IMR-90 (cell line): Measurements from ENCODE around the gene RHOBTB1. TPM values are rescaled to one million over a fixed set of nuclear protein-coding genes. Genes with fewer than 3 reads are reported as not detected.

Experiments
- ATAC-seq: fragments of 200-7000 bp; cut with Tn5 transposase; 2 replicates; pipeline ENCODE4 v1.9.1; 2020; ENCODE audit warnings: low read depth, mild to moderate bottlenecking, moderate library complexity
- BruUV-seq: library from RNA; stranded (reverse); fragments of 400-500 nt; replicated peaks from 2 replicates; lab custom pipeline; 2021; lab: Mats Ljungman, UMichigan
- CTCF ChIA-PET: fragments of 300-600 bp; formaldehyde crosslinking; extraction: SDS; loops from one replicate; lab custom pipeline; 2021; ENCODE audit warnings: antibody characterized with exemption; lab: Yijun Ruan, JAX
- POLR2A ChIA-PET: fragments of 300-600 bp; sonication (Branson Sonifier 250); formaldehyde crosslinking; loops from one replicate; lab custom pipeline; 2022; ENCODE audit warnings: antibody characterized with exemption; ENCODE audit not compliant: unreplicated experiment; lab: Charles Lee
- DNase-seq: peaks from one replicate; pipeline ENCODE4 v3.0.0; 2013
- H2AFZ ChIP-seq: replicated peaks from 2 replicates; pipeline ENCODE3; 2013; ENCODE audit warnings: low read length, mild to moderate bottlenecking; ENCODE audit not compliant: poor library complexity
- H2AK5ac ChIP-seq: 2 replicates; pipeline ENCODE4 v1.6.1; 2013; ENCODE audit warnings: low read depth, low read length, inconsistent platforms
- H2AK9ac ChIP-seq: replicated peaks from 2 replicates; pipeline ENCODE3; 2013; ENCODE audit warnings: mild to moderate bottlenecking, low read depth, low read length, moderate library complexity; ENCODE audit not compliant: poor library complexity
- H2BK120ac ChIP-seq: 2 replicates; pipeline ENCODE4 v1.6.1; 2013; ENCODE audit warnings: low read depth, low read length, inconsistent platforms
- H2BK15ac ChIP-seq: 3 replicates; pipeline ENCODE4 v1.6.1; 2013; ENCODE audit warnings: low read depth, low read length, inconsistent platforms
- H2BK20ac ChIP-seq: 2 replicates; pipeline ENCODE4 v1.6.1; 2013; ENCODE audit warnings: low read depth, mild to moderate bottlenecking, inconsistent platforms, low read length, moderate library complexity
- H2BK5ac ChIP-seq: 2 replicates; pipeline ENCODE4 v1.6.1; 2013; ENCODE audit warnings: mild to moderate bottlenecking, low read depth, low read length, inconsistent platforms; ENCODE audit not compliant: poor library complexity, severe bottlenecking
- H3K14ac ChIP-seq: replicated peaks from 2 replicates; pipeline ENCODE4 v1.6.1; 2013; ENCODE audit warnings: low read depth, low read length, inconsistent platforms
- H3K18ac ChIP-seq: 2 replicates; pipeline ENCODE4 v1.6.1; 2013; ENCODE audit warnings: low read depth, low read length, control low read depth
- H3K23ac ChIP-seq: 2 replicates; pipeline ENCODE4 v1.6.1; 2013; ENCODE audit warnings: low read depth, low read length, inconsistent platforms
- H3K27ac ChIP-seq: 2 replicates; pipeline ENCODE4 v1.5.1; 2013; ENCODE audit warnings: mild to moderate bottlenecking, control low read depth, low read length; ENCODE audit not compliant: insufficient read depth
- H3K27me3 ChIP-seq: 2 replicates; pipeline ENCODE4 v1.6.1; 2013; ENCODE audit warnings: low read length; ENCODE audit not compliant: control insufficient read depth, insufficient read depth
- H3K36me3 ChIP-seq: 2 replicates; pipeline ENCODE4 v1.6.1; 2013; ENCODE audit warnings: low read length, mixed read lengths; ENCODE audit not compliant: control insufficient read depth, insufficient read depth
- H3K4ac ChIP-seq: 2 replicates; pipeline ENCODE4 v1.6.1; 2013; ENCODE audit warnings: low read depth, low read length, inconsistent platforms
- H3K4me1 ChIP-seq: 2 replicates; pipeline ENCODE4 v1.6.1; 2013; ENCODE audit warnings: low read length, mixed read lengths; ENCODE audit not compliant: control insufficient read depth, insufficient read depth
- H3K4me2 ChIP-seq: 2 replicates; pipeline ENCODE4 v1.6.1; 2013; ENCODE audit warnings: low read depth, mild to moderate bottlenecking, control low read depth, low read length, moderate library complexity
- H3K4me3 ChIP-seq: 2 replicates; pipeline ENCODE4 v1.5.1; 2013; ENCODE audit warnings: low read depth, mild to moderate bottlenecking, control low read depth, low read length, moderate library complexity; ENCODE audit not compliant: insufficient read depth
- H3K56ac ChIP-seq: 2 replicates; pipeline ENCODE4 v1.6.1; 2013; ENCODE audit warnings: low read length, inconsistent platforms; ENCODE audit not compliant: insufficient read depth; ENCODE audit errors: extremely low read depth
- H3K79me1 ChIP-seq, 2 experiments: 2 replicates each; pipeline ENCODE4 v1.6.1; 2013; ENCODE audit warnings: low read length in 2 of 2, inconsistent platforms in 1 of 2, low read depth in 1 of 2
- H3K9ac ChIP-seq: 2 replicates; pipeline ENCODE4 v1.6.1; 2013; ENCODE audit warnings: low read depth, low read length, control low read depth
- H3K9me1 ChIP-seq: 2 replicates; pipeline ENCODE4 v1.6.1; 2013; ENCODE audit warnings: low read length, inconsistent platforms; ENCODE audit not compliant: insufficient read depth
- H3K9me3 ChIP-seq: 2 replicates; pipeline ENCODE4 v1.6.1; 2013; ENCODE audit warnings: low read length; ENCODE audit not compliant: control insufficient read depth, insufficient read depth
- H4K20me1 ChIP-seq: 2 replicates; pipeline ENCODE4 v1.6.1; 2013; ENCODE audit warnings: low read length, inconsistent platforms; ENCODE audit not compliant: insufficient read depth
- H4K5ac ChIP-seq: 2 replicates; pipeline ENCODE4 v1.6.1; 2013; ENCODE audit warnings: mild to moderate bottlenecking, low read depth, low read length, control low read depth
- H4K8ac ChIP-seq, 2 experiments: 2 replicates each; pipeline ENCODE4 v1.6.1; 2013; ENCODE audit warnings: low read depth in 2 of 2, low read length in 2 of 2, control low read depth in 1 of 2, inconsistent platforms in 1 of 2
- H4K91ac ChIP-seq: 2 replicates; pipeline ENCODE4 v1.6.1; 2013; ENCODE audit warnings: low read depth, low read length, inconsistent platforms; ENCODE audit not compliant: insufficient read depth
- SMC3 ChIP-seq: fragments of 150-350 bp; IDR thresholded peaks from 2 replicates; pipeline ENCODE4 v1.6.1; 2016; ENCODE audit warnings: low read depth, mild to moderate bottlenecking, antibody characterized with exemption, low read length, moderate library complexity
- USF2 ChIP-seq: fragments of 150-350 bp; IDR thresholded peaks from 2 replicates; pipeline ENCODE4 v1.6.1; 2017; ENCODE audit warnings: mild to moderate bottlenecking, antibody characterized with exemption, low read length, low read depth
- WGBS, 2 experiments: methylation state at CpG; one replicate each; pipeline versions ENCODE4 v1.1.5 to v1.1.7; 2013; ENCODE audit warnings: missing lambda C conversion rate in 2 of 2; ENCODE audit not compliant: insufficient read length in 1 of 2; ENCODE audit errors: extremely low coverage in 2 of 2; 5-methylcytosine and 5-hydroxymethylcytosine counted together
- dilution Hi-C: fragments of 300-500 bp; cut with HindIII; formaldehyde crosslinking; loops from one replicate; pipeline ENCODE4 v1.14.3; 2018; ENCODE audit warnings: low sequenced_read_pairs; ENCODE audit not compliant: unreplicated experiment
- in situ Hi-C: fragments of 300-500 bp; cut with MboI; formaldehyde crosslinking; loops from 3 replicates; pipeline ENCODE4 v1.14.3; 2019; ENCODE audit warnings: low sequenced_read_pairs, inconsistent platforms, mixed read lengths
- intact Hi-C: fragments of 100-400 bp; cut with micrococcal nuclease; formaldehyde crosslinking; loops from 2 replicates; pipeline ENCODE4 v1.10.0; 2022
- polyA plus RNA-seq, 3 experiments: library from polyadenylated mRNA; depleted of rRNA; stranded (reverse); fragments of >200 nt; gene quantifications; 2 replicates each; pipeline ENCODE4 v1.2.3, GENCODE V29; 2012; ENCODE audit warnings: low replicate concordance in 1 of 3
- total RNA-seq: library from RNA; depleted of rRNA; stranded (reverse); fragments of >200 nt; gene quantifications from 2 replicates; pipeline ENCODE4 v1.2.3, GENCODE V29; 2012
- TF ChIP-seq, protein P1 (sequence below): conservative IDR thresholded peaks from 2 replicates; pipeline ENCODE4 v1.5.1; 2012; ENCODE audit warnings: mild to moderate bottlenecking, low read depth, low read length, improper control_type of control experiment

Gene RHOBTB1
- total and polyA plus RNA-seq, 2 of the 4 experiments (the other 2 are of a cell fraction) = 8.9 to 15.2 TPM

- H2AK9ac ChIP-seq = no peak overlapping the region
- dilution Hi-C loops (no loop called here), intact Hi-C loops (no loop called here), in situ Hi-C loops (no loop called here)
- no TSS peak for BruUV-seq
- no peak overlapping the region for H3K4me3 ChIP-seq
- H2BK20ac ChIP-seq = no peak overlapping the region
- H4K20me1 ChIP-seq = no peaks in the 10 kb centered on the region
- peak; percentile 59 for DNase-seq
- TF ChIP-seq SMC3 (no peak), USF2 (no peak)
- TF ChIP-seq, protein P1, sequence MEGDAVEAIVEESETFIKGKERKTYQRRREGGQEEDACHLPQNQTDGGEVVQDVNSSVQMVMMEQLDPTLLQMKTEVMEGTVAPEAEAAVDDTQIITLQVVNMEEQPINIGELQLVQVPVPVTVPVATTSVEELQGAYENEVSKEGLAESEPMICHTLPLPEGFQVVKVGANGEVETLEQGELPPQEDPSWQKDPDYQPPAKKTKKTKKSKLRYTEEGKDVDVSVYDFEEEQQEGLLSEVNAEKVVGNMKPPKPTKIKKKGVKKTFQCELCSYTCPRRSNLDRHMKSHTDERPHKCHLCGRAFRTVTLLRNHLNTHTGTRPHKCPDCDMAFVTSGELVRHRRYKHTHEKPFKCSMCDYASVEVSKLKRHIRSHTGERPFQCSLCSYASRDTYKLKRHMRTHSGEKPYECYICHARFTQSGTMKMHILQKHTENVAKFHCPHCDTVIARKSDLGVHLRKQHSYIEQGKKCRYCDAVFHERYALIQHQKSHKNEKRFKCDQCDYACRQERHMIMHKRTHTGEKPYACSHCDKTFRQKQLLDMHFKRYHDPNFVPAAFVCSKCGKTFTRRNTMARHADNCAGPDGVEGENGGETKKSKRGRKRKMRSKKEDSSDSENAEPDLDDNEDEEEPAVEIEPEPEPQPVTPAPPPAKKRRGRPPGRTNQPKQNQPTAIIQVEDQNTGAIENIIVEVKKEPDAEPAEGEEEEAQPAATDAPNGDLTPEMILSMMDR = no peak
- H3K9ac ChIP-seq = no peak overlapping the region
- H3K4me2 ChIP-seq = no peak overlapping the region
- no peak overlapping the region for H4K91ac ChIP-seq
- WGBS, 2 experiments = no CpG with 5 or more reads among the region's 4 CpGs
- ATAC-seq = peak; percentile 75
- H2BK5ac ChIP-seq = no peak overlapping the region
- H3K27ac ChIP-seq = no peak overlapping the region
- no peak overlapping the region for H4K8ac ChIP-seq
- CTCF ChIA-PET = interaction anchor here (0.6 to 0.7 kb wide), 3 partner anchors 8 to 72 kb away, joined by 5 to 6 read pairs (median 6); no protein-coding TSS in a partner anchor
- H3K56ac ChIP-seq = no peak overlapping the region
- peaks cover 0 to 3% of the 10 kb centered on the region in 2 experiments; a peak in 2 of 4 replicates for H3K79me1 ChIP-seq
- H3K27me3 ChIP-seq = no peaks in the 10 kb centered on the region
- H3K9me1 ChIP-seq = no peaks in the 10 kb centered on the region; the same call in 1 of the 2 replicates
- POLR2A ChIA-PET = no interaction called here
- no peaks in the 10 kb centered on the region for H3K9me3 ChIP-seq
- peaks cover 16% of the 10 kb centered on the region for H3K36me3 ChIP-seq
- H3K4ac ChIP-seq = no peak overlapping the region
- no peak overlapping the region for H2AK5ac ChIP-seq
- H3K23ac ChIP-seq = no peak overlapping the region
- H4K5ac ChIP-seq = no peak overlapping the region
- H3K4me1 ChIP-seq = peaks cover 2% of the 10 kb centered on the region
- H2AFZ ChIP-seq = no peak overlapping the region
- 0 out of 3 replicates have a peak overlapping the region, but pooled peaks have one; percentile 9 for H2BK15ac ChIP-seq
- H3K14ac ChIP-seq = 0 out of 2 replicates have a peak overlapping the region, but pooled peaks have one; percentile 25
- no peak overlapping the region for H3K18ac ChIP-seq
- H2BK120ac ChIP-seq = no peak overlapping the region
Measured at GRCh38 chr10:60905580-60905979, 38.4 kb downstream of the RHOBTB1 start.
